ENCODE data around the gene CCR5.

Gene CCR5

GRCh38 chr3:46405301-46406019 lies 34.7 kb downstream of the CCR5 start:
- Mint-ChIP-seq H3K9me3 (no peaks in the 10 kb centered on the region), H3K4me1 (peaks cover 30% of the 10 kb centered on the region), H3K4me3 (no peak overlapping the region), H3K36me3 (peaks cover 6% of the 10 kb centered on the region), H3K27ac (peak overlapping the region; percentile 20)
- ATAC-seq: no peak
- no peak for DNase-seq (ENCODE audit: low spot score in 2 of 2)

GRCh38 chr3:46406443-46406787 lies 35.7 kb downstream of the CCR5 start:
- DNase-seq (ENCODE audit: low spot score in 2 of 2): no peak
- H3K27ac Mint-ChIP-seq: peak overlapping the region; percentile 97
- peaks cover 30% of the 10 kb centered on the region for H3K4me1 Mint-ChIP-seq
- no peaks in the 10 kb centered on the region for H3K9me3 Mint-ChIP-seq
- ATAC-seq: no peak
- H3K36me3 Mint-ChIP-seq: peaks cover 6% of the 10 kb centered on the region
- peak overlapping the region; percentile 83 for H3K4me3 Mint-ChIP-seq

- Mint-ChIP-seq H3K4me3 (peak within 1 kb of the TSS; percentile 83), H3K4me1 (peaks cover 30% of the 10 kb centered on the region), H3K9me3 (no peaks in the 10 kb centered on the region), H3K27ac (peak within 1 kb of the TSS; percentile 97), H3K36me3 (peaks cover 6% of the 10 kb centered on the region)
- peak; percentile 20 to 74 for DNase-seq (ENCODE audit: low spot score in 2 of 2)
- ATAC-seq: peak; percentile 93
Measured at GRCh38 chr3:46406788-46407611, 36.3 kb downstream of the CCR5 start, which contains the start of the genes CCR5AS and CCRL2. Gene CCR5AS, minus strand, starts transcription at chr3:46407066. Gene CCRL2, plus strand, starts transcription at chr3:46407259. Its CDS starts 821 bp downstream, at chr3:46408080.

- ATAC-seq (no peak), DNase-seq (ENCODE audit: low spot score in 2 of 2) (no peak)
- H3K36me3 Mint-ChIP-seq: peaks cover 6% of the 10 kb centered on the region
- peaks cover 30% of the 10 kb centered on the region for H3K4me1 Mint-ChIP-seq
- no peaks in the 10 kb centered on the region for H3K9me3 Mint-ChIP-seq
- H3K4me3 Mint-ChIP-seq: peak overlapping the region; percentile 83
- H3K27ac Mint-ChIP-seq: peak overlapping the region; percentile 97
Measured at GRCh38 chr3:46407970-46408369, 37.2 kb downstream of the CCR5 start.

GRCh38 chr3:46408853-46409252 lies 38.1 kb downstream of the CCR5 start:
- Mint-ChIP-seq H3K9me3 (no peaks in the 10 kb centered on the region), H3K27ac (no peak overlapping the region), H3K4me1 (peaks cover 30% of the 10 kb centered on the region), H3K36me3 (peaks cover 6% of the 10 kb centered on the region), H3K4me3 (no peak overlapping the region)
- ATAC-seq (no peak), DNase-seq (ENCODE audit: low spot score in 2 of 2) (no peak)

GRCh38 chr3:46409739-46410489 lies 39.2 kb downstream of the CCR5 start:
- peaks cover 6% of the 10 kb centered on the region for H3K36me3 Mint-ChIP-seq
- DNase-seq (ENCODE audit: low spot score in 2 of 2) (no peak), ATAC-seq (no peak)
- no peak overlapping the region for H3K27ac Mint-ChIP-seq
- no peak overlapping the region for H3K4me3 Mint-ChIP-seq
- no peaks in the 10 kb centered on the region for H3K9me3 Mint-ChIP-seq
- peaks cover 30% of the 10 kb centered on the region for H3K4me1 Mint-ChIP-seq

GRCh38 chr3:46410669-46411068 lies 39.9 kb downstream of the CCR5 start:
- no peaks in the 10 kb centered on the region for H3K9me3 Mint-ChIP-seq
- ATAC-seq (no peak), DNase-seq (ENCODE audit: low spot score in 2 of 2) (no peak)
- peaks cover 30% of the 10 kb centered on the region for H3K4me1 Mint-ChIP-seq
- H3K4me3 Mint-ChIP-seq: no peak overlapping the region
- H3K27ac Mint-ChIP-seq: no peak overlapping the region
- peaks cover 6% of the 10 kb centered on the region for H3K36me3 Mint-ChIP-seq

GRCh38 chr3:46411271-46411670 lies 40.5 kb downstream of the CCR5 start:
- DNase-seq (ENCODE audit: low spot score in 2 of 2) (no peak), ATAC-seq (no peak)
- Mint-ChIP-seq H3K27ac (no peak overlapping the region), H3K4me1 (peaks cover 29% of the 10 kb centered on the region), H3K36me3 (peaks cover 6% of the 10 kb centered on the region), H3K9me3 (no peaks in the 10 kb centered on the region), H3K4me3 (no peak overlapping the region)

- DNase-seq (ENCODE audit: low spot score in 2 of 2) (no peak), ATAC-seq (no peak)
Measured at GRCh38 chr3:46412786-46413298, 42.1 kb downstream of the CCR5 start.

GRCh38 chr3:46413951-46414350 lies 43.2 kb downstream of the CCR5 start:
- Mint-ChIP-seq H3K4me3 (no peak overlapping the region), H3K36me3 (peaks cover 2% of the 10 kb centered on the region), H3K27ac (no peak overlapping the region), H3K4me1 (peaks cover 8% of the 10 kb centered on the region), H3K9me3 (no peaks in the 10 kb centered on the region)
- ATAC-seq (no peak), DNase-seq (ENCODE audit: low spot score in 2 of 2) (no peak)

More at GRCh38 chr3:46412786-46413298, 42.1 kb downstream of the CCR5 start:
- H3K9me3 Mint-ChIP-seq: no peaks in the 10 kb centered on the region
- peaks cover 14% of the 10 kb centered on the region for H3K4me1 Mint-ChIP-seq
- no peak overlapping the region for H3K4me3 Mint-ChIP-seq
- peaks cover 6% of the 10 kb centered on the region for H3K36me3 Mint-ChIP-seq
- H3K27ac Mint-ChIP-seq: no peak overlapping the region

GRCh38 chr3:46414739-46415138 lies 44.0 kb downstream of the CCR5 start:
- no peak overlapping the region for H3K27ac Mint-ChIP-seq
- no peaks in the 10 kb centered on the region for H3K36me3 Mint-ChIP-seq
- ATAC-seq (no peak), DNase-seq (ENCODE audit: low spot score in 2 of 2) (no peak)
- H3K4me1 Mint-ChIP-seq: peaks cover 5% of the 10 kb centered on the region
- no peak overlapping the region for H3K4me3 Mint-ChIP-seq
- H3K9me3 Mint-ChIP-seq: no peaks in the 10 kb centered on the region

GRCh38 chr3:46416125-46416810 lies 45.5 kb downstream of the CCR5 start:
- Mint-ChIP-seq H3K36me3 (no peaks in the 10 kb centered on the region), H3K27ac (no peak overlapping the region), H3K9me3 (no peaks in the 10 kb centered on the region), H3K4me3 (no peak overlapping the region), H3K4me1 (no peaks in the 10 kb centered on the region)
- ATAC-seq (no peak), DNase-seq (ENCODE audit: low spot score in 2 of 2) (no peak)

GRCh38 chr3:46416811-46417510 lies 46.2 kb downstream of the CCR5 start:
- DNase-seq (ENCODE audit: low spot score in 2 of 2) (no peak), ATAC-seq (no peak)
- Mint-ChIP-seq H3K27ac (no peak overlapping the region), H3K9me3 (no peaks in the 10 kb centered on the region), H3K36me3 (no peaks in the 10 kb centered on the region), H3K4me3 (no peak overlapping the region), H3K4me1 (no peaks in the 10 kb centered on the region)

GRCh38 chr3:46417841-46418611 lies 47.3 kb downstream of the CCR5 start:
- H3K4me3 Mint-ChIP-seq: no peak overlapping the region
- no peaks in the 10 kb centered on the region for H3K4me1 Mint-ChIP-seq
- DNase-seq (ENCODE audit: low spot score in 2 of 2) (no peak), ATAC-seq (no peak)
- H3K36me3 Mint-ChIP-seq: no peaks in the 10 kb centered on the region
- H3K27ac Mint-ChIP-seq: no peak overlapping the region
- H3K9me3 Mint-ChIP-seq: no peaks in the 10 kb centered on the region

All from stimulated activated effector memory CD8-positive, alpha-beta T cell treated with anti-CD3 and anti-CD28 coated beads, Interleukin-12 subunit alpha, Interleukin-12 subunit beta, amount 100 ng/mL, for 72 hours (primary cell).